HepG2 (cell line): ENCODE measurements around the gene DHX29. TPM values are rescaled to one million over a fixed set of nuclear protein-coding genes. Genes with fewer than 3 reads are reported as not detected.

Experiments
- ATAC-seq: fragments of 200-7000 bp; cut with Tn5 transposase; 3 replicates; pipeline ENCODE4 v1.9.1; 2020; ENCODE audit warnings: mild to moderate bottlenecking, moderate library complexity
- BruUV-seq: library from RNA; stranded (reverse); fragments of 400-500 nt; replicated peaks from 2 replicates; lab custom pipeline; 2021; lab: Mats Ljungman, UMichigan
- CTCF ChIA-PET: fragments of 300-600 bp; formaldehyde crosslinking; extraction: SDS; loops from one replicate; lab custom pipeline; 2021; ENCODE audit warnings: low total read pairs, inconsistent platforms, low intra/inter-chr PET ratio; lab: Yijun Ruan, JAX
- POLR2A ChIA-PET: fragments of 350-600 bp; sonication (Branson Sonifier 250); formaldehyde crosslinking; loops from one replicate; lab custom pipeline; 2020; ENCODE audit warnings: antibody characterized with exemption, inconsistent platforms; lab: Yijun Ruan, JAX
- DNase-seq: peaks from one replicate; pipeline ENCODE4 v3.0.0-alpha.2; 2015; ENCODE audit warnings: low spot score
- FAIRE-seq: peaks from 3 replicates; lab custom pipeline; 2011; peaks lifted over from hg19 to GRCh38; lab: Jason Lieb, UNC
- H2AFZ ChIP-seq: one replicate; pipeline ENCODE4 v1.6.1; 2011; ENCODE audit warnings: low read length, inconsistent platforms
- H3K27ac ChIP-seq: fragments of 300-600 bp; 3 replicates; pipeline ENCODE4 v1.8.0; 2011; ENCODE audit warnings: mixed run types, mild to moderate bottlenecking, mixed read lengths, low read length, inconsistent platforms; ENCODE audit not compliant: insufficient read depth; ENCODE audit errors: extremely low read length
- H3K27me3 ChIP-seq, 2 experiments: fragments of 200-600 bp in 1 of 2; 2 replicates in 1 of 2; 3 replicates in 1 of 2; pipeline versions ENCODE4 v1.6.0 to v1.8.0; 2011; ENCODE audit warnings: low read length in 2 of 2, mild to moderate bottlenecking in 2 of 2, moderate library complexity in 2 of 2, inconsistent platforms in 1 of 2; ENCODE audit not compliant: insufficient read depth in 2 of 2, control insufficient read depth in 1 of 2
- H3K36me3 ChIP-seq, 2 experiments: fragments of 200-600 bp in 1 of 2; replicated peaks in 1 of 2; 2 replicates in 1 of 2; 3 replicates in 1 of 2; pipeline versions ENCODE4 v1.5.1 to v1.8.0; 2011; ENCODE audit warnings: low read length in 2 of 2, inconsistent platforms in 1 of 2; ENCODE audit not compliant: insufficient read depth in 2 of 2, control insufficient read depth in 1 of 2
- H3K4me1 ChIP-seq: 2 replicates; pipeline ENCODE4 v1.5.1; 2012; ENCODE audit warnings: low read length, inconsistent platforms; ENCODE audit not compliant: insufficient read depth
- H3K4me2 ChIP-seq: 2 replicates; pipeline ENCODE4 v1.6.0; 2011; ENCODE audit warnings: low read depth, low read length, inconsistent platforms
- H3K4me3 ChIP-seq, 3 experiments: fragments of 200-600 bp in 1 of 3; sonication (generic), shearing (Covaris generic) in 1 of 3; replicated peaks in 1 of 3; 2 replicates each; pipeline ENCODE4 v1.5.1; 2011 to 2016; ENCODE audit warnings: low read length in 3 of 3, inconsistent platforms in 2 of 3, low read depth in 2 of 3, mild to moderate bottlenecking in 2 of 3, control low read depth in 1 of 3, mixed read lengths in 1 of 3; ENCODE audit not compliant: insufficient read depth in 1 of 3
- H3K79me2 ChIP-seq: one replicate; pipeline ENCODE4 v1.6.1; 2011; ENCODE audit warnings: low read length, inconsistent platforms; ENCODE audit not compliant: insufficient read depth
- H3K9ac ChIP-seq: 2 replicates; pipeline ENCODE4 v1.6.0; 2011; ENCODE audit warnings: mild to moderate bottlenecking, low read depth, low read length, inconsistent platforms; ENCODE audit not compliant: insufficient read depth
- H3K9me3 ChIP-seq: 2 replicates; pipeline ENCODE4 v1.5.1; 2012; ENCODE audit warnings: mild to moderate bottlenecking, low read length
- H4K20me1 ChIP-seq: 2 replicates; pipeline ENCODE4 v1.6.0; 2011; ENCODE audit warnings: inconsistent platforms, mild to moderate bottlenecking, low read length, moderate library complexity; ENCODE audit not compliant: insufficient read depth
- HOXA7 ChIP-seq: sonication (generic); formaldehyde crosslinking; IDR thresholded peaks from 2 replicates; pipeline ENCODE4 v1.8.1; 2022; ENCODE audit warnings: mild to moderate bottlenecking, missing genetic modification reagents, moderate library complexity
- MXD4 ChIP-seq: IDR thresholded peaks from 2 replicates; pipeline ENCODE4 v1.6.1; 2016; ENCODE audit warnings: mild to moderate bottlenecking, missing biosample characterization, missing genetic modification reagents
- PRPF4 ChIP-seq: fragments of 200-400 bp; formaldehyde crosslinking; IDR thresholded peaks from 2 replicates; pipeline ENCODE4 v1.6.1; 2016; ENCODE audit warnings: low read length, low read depth; ENCODE audit not compliant: poor library complexity, severe bottlenecking
- RFXANK ChIP-seq: IDR thresholded peaks from 2 replicates; pipeline ENCODE4 v1.6.1; 2016
- SETDB1 ChIP-seq: sonication (generic); formaldehyde crosslinking; IDR thresholded peaks from 2 replicates; pipeline ENCODE4 v1.5.1; 2020; ENCODE audit warnings: missing genetic modification reagents, mild to moderate bottlenecking, borderline replicate concordance
- ZBTB8A ChIP-seq: sonication (generic); formaldehyde crosslinking; IDR thresholded peaks from 2 replicates; pipeline ENCODE4 v1.4.0; 2020; ENCODE audit warnings: mild to moderate bottlenecking, low read depth, missing genetic modification reagents, borderline replicate concordance
- ZFP36 ChIP-seq: fragments of 150-350 bp; IDR thresholded peaks from 2 replicates; pipeline ENCODE4 v1.6.1; 2018; ENCODE audit warnings: borderline replicate concordance, low read length, low read depth; ENCODE audit not compliant: partially characterized antibody
- ZNF530 ChIP-seq: sonication (generic); formaldehyde crosslinking; IDR thresholded peaks from 2 replicates; pipeline ENCODE4 v1.5.0; 2020; ENCODE audit warnings: low read depth, mild to moderate bottlenecking, missing genetic modification reagents
- WGBS: methylation state at CpG from one replicate; pipeline ENCODE4 v1.1.6; 2017; ENCODE audit warnings: low lambda C conversion rate; 5-methylcytosine and 5-hydroxymethylcytosine counted together
- in situ Hi-C: cut with HindIII; loops from 2 replicates; pipeline ENCODE4 v1.10.0; 2017; ENCODE audit warnings: low pct_unique_long_range_greater_than_20kb; ENCODE audit not compliant: extremely low pct_ligation_motif_present
- intact Hi-C: fragments of 100-400 bp; cut with micrococcal nuclease; formaldehyde crosslinking; loops from one replicate; pipeline ENCODE4 v1.10.0; 2022; ENCODE audit not compliant: unreplicated experiment
- polyA plus RNA-seq, 8 experiments: library from polyadenylated mRNA; depleted of rRNA in 3 of 8; stranded (reverse) in 7 of 8; unstranded in 1 of 8; fragments of >200 nt; fragmentation: Illumina TruSeq in 4 of 8; extraction: Trizol in 4 of 8; gene quantifications; 2 replicates each; pipeline versions ENCODE4 v1.2.1 to v1.2.3, GENCODE V29; 2011 to 2016; ENCODE audit warnings: low read depth in 4 of 8, missing spikeins in 1 of 8, mixed read lengths in 1 of 8; ENCODE audit not compliant: insufficient read depth in 1 of 8
- total RNA-seq, 5 experiments: library from RNA; depleted of rRNA; stranded (reverse); fragments of >200 nt; fragmentation: Illumina TruSeq; extraction: Trizol; gene quantifications; 2 replicates each; pipeline ENCODE4 v1.2.3, GENCODE V29; 2016; ENCODE audit warnings: low read depth in 1 of 5
- TF ChIP-seq, protein P1 (sequence below): sonication (generic); formaldehyde crosslinking; IDR thresholded peaks from 2 replicates; pipeline ENCODE4 v1.5.0; 2020; ENCODE audit warnings: missing genetic modification reagents

The DHX29 gene
- total and polyA plus RNA-seq, 2 of the 13 experiments (the other 11 are each of a cell fraction or from before 2014, with no cell fraction given), result 1.9 to 22.0 TPM

DNA sequence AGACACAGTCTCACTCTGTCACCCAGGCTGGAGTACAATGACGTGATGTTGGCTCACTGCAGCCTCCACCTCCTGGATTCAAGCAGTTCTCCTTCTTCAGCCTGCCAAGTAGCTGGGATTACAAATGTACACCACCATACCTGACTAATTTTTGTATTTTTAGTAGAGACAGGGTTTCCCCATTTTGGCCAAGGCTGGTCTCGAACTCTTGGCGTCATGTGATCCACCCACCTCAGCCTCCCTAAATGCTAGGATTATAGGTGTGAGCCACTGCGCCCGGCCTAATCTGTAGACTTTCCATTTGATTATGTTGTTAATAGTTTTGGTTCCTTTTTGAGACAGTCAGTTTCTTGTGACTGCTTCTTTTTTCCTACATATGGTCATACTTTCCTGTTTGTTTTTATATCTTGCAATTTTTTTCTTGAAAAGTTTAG is 31.3 kb upstream of the DHX29 start:
- H3K9me3 ChIP-seq, result no peaks in the 10 kb centered on the region
- in situ Hi-C loops (no loop called here), intact Hi-C loops (no loop called here)
- H3K4me3 ChIP-seq, result no peak overlapping the region
- BruUV-seq, result no TSS peak
- ChIA-PET POLR2A (no interaction called here), CTCF (no interaction called here)
- H3K36me3 ChIP-seq, result peaks cover 1 to 54% of the 10 kb centered on the region in 2 experiments
- DNase-seq (no peak), ATAC-seq (no peak), FAIRE-seq (no peak)
- peaks cover 31% of the 10 kb centered on the region for H3K79me2 ChIP-seq
- H3K9ac ChIP-seq, result no peak overlapping the region
- TF ChIP-seq ZBTB8A (CRISPR knock-in tag) (no peak), HOXA7 (CRISPR knock-in tag) (no peak), SETDB1 (CRISPR knock-in tag) (no peak), PRPF4 (no peak), MXD4 (no peak), ZNF530 (CRISPR knock-in tag) (no peak), ZFP36 (no peak), RFXANK (no peak)
- TF ChIP-seq, protein P1, sequence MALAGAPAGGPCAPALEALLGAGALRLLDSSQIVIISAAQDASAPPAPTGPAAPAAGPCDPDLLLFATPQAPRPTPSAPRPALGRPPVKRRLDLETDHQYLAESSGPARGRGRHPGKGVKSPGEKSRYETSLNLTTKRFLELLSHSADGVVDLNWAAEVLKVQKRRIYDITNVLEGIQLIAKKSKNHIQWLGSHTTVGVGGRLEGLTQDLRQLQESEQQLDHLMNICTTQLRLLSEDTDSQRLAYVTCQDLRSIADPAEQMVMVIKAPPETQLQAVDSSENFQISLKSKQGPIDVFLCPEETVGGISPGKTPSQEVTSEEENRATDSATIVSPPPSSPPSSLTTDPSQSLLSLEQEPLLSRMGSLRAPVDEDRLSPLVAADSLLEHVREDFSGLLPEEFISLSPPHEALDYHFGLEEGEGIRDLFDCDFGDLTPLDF, result no peak
- no peaks in the 10 kb centered on the region for H3K27me3 ChIP-seq
- no peak overlapping the region for H3K27ac ChIP-seq
- 100% methylated on average over 5 of the region's 5 CpGs for WGBS
- no peak overlapping the region for H2AFZ ChIP-seq
- H3K4me2 ChIP-seq, result no peak overlapping the region
- H4K20me1 ChIP-seq, result 0 out of 2 replicates have a peak, but pooled peaks cover under 1% of the 10 kb centered on the region
- H3K4me1 ChIP-seq, result no peaks in the 10 kb centered on the region
